ENCODE data around the gene DEAF1.

DNA sequence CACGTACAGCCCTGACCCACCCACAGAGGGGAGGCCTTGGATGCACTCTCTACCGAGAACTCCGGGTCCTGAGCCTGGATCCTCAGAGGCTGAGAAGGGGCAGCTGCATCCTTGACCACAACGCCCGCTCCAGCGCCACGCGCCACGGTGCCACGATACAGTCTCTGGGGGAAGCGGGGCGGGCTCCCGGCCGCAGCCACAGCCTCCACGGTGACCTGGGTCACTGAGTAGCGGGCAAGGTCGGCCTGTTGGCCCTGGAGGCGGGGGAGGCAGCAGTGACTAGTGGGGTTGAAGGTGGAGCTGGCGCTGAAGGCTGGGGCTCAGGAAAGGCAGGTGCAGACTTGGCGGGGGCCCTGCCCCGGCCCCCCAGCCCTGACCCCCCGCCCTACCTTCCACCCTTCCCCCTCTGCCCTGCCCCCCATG is 75.4 kb downstream of the DEAF1 start:
- TF ChIP-seq POLR2A (IDR thresholded peaks at IDR 0.05; ENCODE audit: low read length) (no peak), GATA1 (IDR thresholded peaks at IDR 0.05; ENCODE audit: low read depth, low read length) (no peak)
